ENCODE data around the gene ADAMTS13.

DNA sequence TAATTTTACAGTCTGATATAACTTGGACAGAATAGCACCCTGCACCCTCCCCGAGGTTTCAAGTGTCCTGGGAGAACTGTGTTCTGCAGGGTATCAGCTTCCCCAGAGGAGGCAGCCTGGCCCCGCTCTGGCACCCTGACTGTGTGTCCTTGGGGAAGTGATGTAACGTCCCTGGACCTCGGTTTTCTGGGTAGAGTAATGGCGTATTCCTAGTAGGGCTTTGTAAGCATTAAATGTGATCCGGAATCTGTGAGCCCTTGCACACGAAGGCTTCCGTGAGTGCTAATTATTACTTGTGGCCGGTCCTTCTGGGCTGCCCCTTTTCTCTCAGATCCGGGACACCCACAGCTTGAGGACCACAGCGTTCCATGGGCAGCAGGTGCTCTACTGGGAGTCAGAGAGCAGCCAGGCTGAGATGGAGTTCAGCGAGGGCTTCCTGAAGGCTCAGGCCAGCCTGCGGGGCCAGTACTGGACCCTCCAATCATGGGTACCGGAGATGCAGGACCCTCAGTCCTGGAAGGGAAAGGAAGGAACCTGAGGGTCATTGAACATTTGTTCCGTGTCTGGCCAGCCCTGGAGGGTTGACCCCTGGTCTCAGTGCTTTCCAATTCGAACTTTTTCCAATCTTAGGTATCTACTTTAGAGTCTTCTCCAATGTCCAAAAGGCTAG is 36.6 kb downstream of the ADAMTS13 start:
- TF ChIP-seq, protein P1, sequence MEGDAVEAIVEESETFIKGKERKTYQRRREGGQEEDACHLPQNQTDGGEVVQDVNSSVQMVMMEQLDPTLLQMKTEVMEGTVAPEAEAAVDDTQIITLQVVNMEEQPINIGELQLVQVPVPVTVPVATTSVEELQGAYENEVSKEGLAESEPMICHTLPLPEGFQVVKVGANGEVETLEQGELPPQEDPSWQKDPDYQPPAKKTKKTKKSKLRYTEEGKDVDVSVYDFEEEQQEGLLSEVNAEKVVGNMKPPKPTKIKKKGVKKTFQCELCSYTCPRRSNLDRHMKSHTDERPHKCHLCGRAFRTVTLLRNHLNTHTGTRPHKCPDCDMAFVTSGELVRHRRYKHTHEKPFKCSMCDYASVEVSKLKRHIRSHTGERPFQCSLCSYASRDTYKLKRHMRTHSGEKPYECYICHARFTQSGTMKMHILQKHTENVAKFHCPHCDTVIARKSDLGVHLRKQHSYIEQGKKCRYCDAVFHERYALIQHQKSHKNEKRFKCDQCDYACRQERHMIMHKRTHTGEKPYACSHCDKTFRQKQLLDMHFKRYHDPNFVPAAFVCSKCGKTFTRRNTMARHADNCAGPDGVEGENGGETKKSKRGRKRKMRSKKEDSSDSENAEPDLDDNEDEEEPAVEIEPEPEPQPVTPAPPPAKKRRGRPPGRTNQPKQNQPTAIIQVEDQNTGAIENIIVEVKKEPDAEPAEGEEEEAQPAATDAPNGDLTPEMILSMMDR (IDR thresholded peaks at IDR 0.05; ENCODE audit: low read length), result no peak
- TF ChIP-seq EZH2 (IDR thresholded peaks at IDR 0.05; ENCODE audit: borderline replicate concordance, low read length), result no peak
